Activated T-cell treated with anti-CD3 and anti-CD28 coated beads, Interleukin-2, amount 50 U/mL, for 24 hours (primary cell): Measurements from ENCODE around the gene MRPL28.
A peak's percentile ranks its signal among the peaks of the same experiment; 100 is the strongest.
"Not testable (repeated sequence)": the region's sequence is repeated elsewhere in the genome, so short reads cannot be mapped to it uniquely, and the experiment has no call there.

Experiments
- DNase-seq: peaks from one replicate; pipeline ENCODE4 v3.0.0-alpha.2; 2020
- H3K27ac Mint-ChIP-seq: 2 replicates; pipeline ENCODE4 v1.8.0; 2020; ENCODE audit warnings: mild to moderate bottlenecking, mixed read lengths
- H3K27me3 Mint-ChIP-seq: 2 replicates; pipeline ENCODE4 v1.8.0; 2020; ENCODE audit warnings: mixed read lengths
- H3K36me3 Mint-ChIP-seq: 2 replicates; pipeline ENCODE4 v1.8.0; 2020; ENCODE audit warnings: low read depth, mixed read lengths
- H3K4me1 Mint-ChIP-seq: 2 replicates; pipeline ENCODE4 v1.8.0; 2020; ENCODE audit warnings: low read depth, mixed read lengths
- H3K4me3 Mint-ChIP-seq: 2 replicates; pipeline ENCODE4 v1.8.0; 2020; ENCODE audit warnings: mild to moderate bottlenecking, moderate library complexity, mixed read lengths
- H3K9me3 Mint-ChIP-seq: 2 replicates; pipeline ENCODE4 v1.8.0; 2020; ENCODE audit warnings: mixed read lengths

The MRPL28 gene

GRCh38 chr16:370443-370842, at the start of gene MRPL28:
MRPL28 (minus strand) TSS chr16:370538; CDS start chr16:370218, 320 bp downstream.
- peaks cover 64% of the 10 kb centered on the region for H3K36me3 Mint-ChIP-seq
- H3K27me3 Mint-ChIP-seq, result no peaks in the 10 kb centered on the region
- DNase-seq, result peak; percentile 94
- no peaks in the 10 kb centered on the region for H3K9me3 Mint-ChIP-seq
- H3K4me3 Mint-ChIP-seq, result peak within 1 kb of the TSS; percentile 83
- peaks cover 17% of the 10 kb centered on the region for H3K4me1 Mint-ChIP-seq
- H3K27ac Mint-ChIP-seq, result peak within 1 kb of the TSS; percentile 95

GRCh38 chr16:415170-415498, 44.8 kb upstream of the MRPL28 start:
- not testable (repeated sequence) for DNase-seq, H3K4me1 Mint-ChIP-seq, H3K4me3 Mint-ChIP-seq, H3K27me3 Mint-ChIP-seq, H3K27ac Mint-ChIP-seq, H3K9me3 Mint-ChIP-seq
- peaks cover 10% of the 10 kb centered on the region for H3K36me3 Mint-ChIP-seq

GRCh38 chr16:414395-415169, 44.2 kb upstream of the MRPL28 start:
- no peaks in the 10 kb centered on the region for H3K4me1 Mint-ChIP-seq

GRCh38 chr16:411576-412265, 41.4 kb upstream of the MRPL28 start:
- Mint-ChIP-seq H3K4me1 (no peaks in the 10 kb centered on the region), H3K9me3 (no peaks in the 10 kb centered on the region), H3K27me3 (no peaks in the 10 kb centered on the region), H3K36me3 (peaks cover 13% of the 10 kb centered on the region), H3K27ac (no peak overlapping the region), H3K4me3 (no peak overlapping the region)
- DNase-seq, result no peak

More at GRCh38 chr16:414395-415169, 44.2 kb upstream of the MRPL28 start:
- Mint-ChIP-seq H3K27ac (no peak overlapping the region), H3K36me3 (peaks cover 13% of the 10 kb centered on the region), H3K27me3 (no peaks in the 10 kb centered on the region), H3K9me3 (no peaks in the 10 kb centered on the region), H3K4me3 (no peak overlapping the region)
- DNase-seq, result no peak

- Mint-ChIP-seq H3K9me3 (no peaks in the 10 kb centered on the region), H3K36me3 (peaks cover 13% of the 10 kb centered on the region), H3K4me1 (no peaks in the 10 kb centered on the region), H3K27me3 (no peaks in the 10 kb centered on the region), H3K4me3 (no peak overlapping the region), H3K27ac (no peak overlapping the region)
- DNase-seq, result no peak
Measured at GRCh38 chr16:410516-411178, 40.3 kb upstream of the MRPL28 start.

- H3K27ac Mint-ChIP-seq, result no peak overlapping the region
- H3K27me3 Mint-ChIP-seq, result no peaks in the 10 kb centered on the region
- no peak overlapping the region for H3K4me3 Mint-ChIP-seq
- peaks cover 13% of the 10 kb centered on the region for H3K36me3 Mint-ChIP-seq
- no peak for DNase-seq
- H3K4me1 Mint-ChIP-seq, result peaks cover 3% of the 10 kb centered on the region
- no peaks in the 10 kb centered on the region for H3K9me3 Mint-ChIP-seq
Measured at GRCh38 chr16:407253-407652, 36.9 kb upstream of the MRPL28 start.

- DNase-seq, result no peak
- Mint-ChIP-seq H3K27ac (no peak overlapping the region), H3K4me3 (no peak overlapping the region), H3K9me3 (no peaks in the 10 kb centered on the region), H3K36me3 (peaks cover 5% of the 10 kb centered on the region), H3K4me1 (peaks cover 3% of the 10 kb centered on the region), H3K27me3 (no peaks in the 10 kb centered on the region)
Measured at GRCh38 chr16:405548-406506, 35.5 kb upstream of the MRPL28 start.

GRCh38 chr16:404971-405486, 34.7 kb upstream of the MRPL28 start:
- no peak overlapping the region for H3K27ac Mint-ChIP-seq
- peaks cover 12% of the 10 kb centered on the region for H3K36me3 Mint-ChIP-seq
- no peak for DNase-seq
- no peaks in the 10 kb centered on the region for H3K27me3 Mint-ChIP-seq
- H3K4me3 Mint-ChIP-seq, result no peak overlapping the region
- no peaks in the 10 kb centered on the region for H3K9me3 Mint-ChIP-seq
- H3K4me1 Mint-ChIP-seq, result peaks cover 10% of the 10 kb centered on the region

- H3K27me3 Mint-ChIP-seq, result peaks cover 1% of the 10 kb centered on the region
- peak within 1 kb of the TSS; percentile 93 for H3K27ac Mint-ChIP-seq
- peaks cover 13% of the 10 kb centered on the region for H3K36me3 Mint-ChIP-seq
- H3K4me3 Mint-ChIP-seq, result peak within 1 kb of the TSS; percentile 87
- H3K4me1 Mint-ChIP-seq, result peaks cover 18% of the 10 kb centered on the region
- peak; percentile 99 for DNase-seq
- H3K9me3 Mint-ChIP-seq, result no peaks in the 10 kb centered on the region
Measured at GRCh38 chr16:401468-402348, 31.4 kb upstream of the MRPL28 start, which contains the start of gene DECR2. DECR2 (plus strand) TSS chr16:401885; CDS start chr16:401964, 79 bp downstream.

GRCh38 chr16:400061-400591, 29.8 kb upstream of the MRPL28 start:
- no peak for DNase-seq
- H3K36me3 Mint-ChIP-seq, result peaks cover 13% of the 10 kb centered on the region
- no peaks in the 10 kb centered on the region for H3K9me3 Mint-ChIP-seq
- peaks cover 25% of the 10 kb centered on the region for H3K4me1 Mint-ChIP-seq
- H3K27ac Mint-ChIP-seq, result peak overlapping the region; percentile 93
- H3K4me3 Mint-ChIP-seq, result peak overlapping the region; percentile 87
- H3K27me3 Mint-ChIP-seq, result peaks cover 10% of the 10 kb centered on the region

- Mint-ChIP-seq H3K4me3 (peak overlapping the region; percentile 8), H3K36me3 (peaks cover 13% of the 10 kb centered on the region), H3K9me3 (no peaks in the 10 kb centered on the region), H3K4me1 (peaks cover 25% of the 10 kb centered on the region), H3K27me3 (peaks cover 10% of the 10 kb centered on the region), H3K27ac (no peak overlapping the region)
- no peak for DNase-seq
Measured at GRCh38 chr16:399340-400019, 29.1 kb upstream of the MRPL28 start.

- H3K27ac Mint-ChIP-seq, result peak overlapping the region; percentile 72
- H3K9me3 Mint-ChIP-seq, result no peaks in the 10 kb centered on the region
- H3K36me3 Mint-ChIP-seq, result peaks cover 13% of the 10 kb centered on the region
- no peak for DNase-seq
- peaks cover 10% of the 10 kb centered on the region for H3K27me3 Mint-ChIP-seq
- H3K4me1 Mint-ChIP-seq, result peaks cover 25% of the 10 kb centered on the region
- H3K4me3 Mint-ChIP-seq, result peak overlapping the region; percentile 62
Measured at GRCh38 chr16:398561-399339, 28.4 kb upstream of the MRPL28 start.
